DMS53 treated with DMSO at 0.1 percent for 48 hours (cell line): Measurements from ENCODE around the gene LRP1B.
A peak's percentile ranks its signal among the peaks of the same experiment; 100 is the strongest.

Source experiments
- DNase-seq: peaks from one replicate; lab custom pipeline; 2025; ENCODE audit not compliant: unreplicated experiment; lab: John Stamatoyannopoulos, UW

The LRP1B gene

DNA sequence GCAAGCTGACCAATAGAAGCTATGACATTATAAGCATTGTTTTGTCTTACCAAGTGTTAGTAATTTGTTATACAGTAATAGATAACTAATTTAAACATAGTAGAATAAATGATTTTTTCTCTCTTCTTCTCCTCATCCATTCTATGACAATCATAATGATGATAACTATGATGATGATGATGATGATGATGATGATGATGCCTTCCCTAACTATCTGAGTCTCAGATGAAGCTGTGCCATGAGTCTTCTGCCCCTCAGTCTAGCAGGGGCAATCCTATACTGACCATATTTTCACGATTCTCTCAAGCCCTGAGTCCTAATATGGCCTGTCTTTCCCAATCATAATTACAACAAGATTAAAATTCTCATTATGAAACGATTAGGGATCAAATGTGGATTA, 1369.0 kb downstream of the LRP1B start:
- no peak for DNase-seq

DNA sequence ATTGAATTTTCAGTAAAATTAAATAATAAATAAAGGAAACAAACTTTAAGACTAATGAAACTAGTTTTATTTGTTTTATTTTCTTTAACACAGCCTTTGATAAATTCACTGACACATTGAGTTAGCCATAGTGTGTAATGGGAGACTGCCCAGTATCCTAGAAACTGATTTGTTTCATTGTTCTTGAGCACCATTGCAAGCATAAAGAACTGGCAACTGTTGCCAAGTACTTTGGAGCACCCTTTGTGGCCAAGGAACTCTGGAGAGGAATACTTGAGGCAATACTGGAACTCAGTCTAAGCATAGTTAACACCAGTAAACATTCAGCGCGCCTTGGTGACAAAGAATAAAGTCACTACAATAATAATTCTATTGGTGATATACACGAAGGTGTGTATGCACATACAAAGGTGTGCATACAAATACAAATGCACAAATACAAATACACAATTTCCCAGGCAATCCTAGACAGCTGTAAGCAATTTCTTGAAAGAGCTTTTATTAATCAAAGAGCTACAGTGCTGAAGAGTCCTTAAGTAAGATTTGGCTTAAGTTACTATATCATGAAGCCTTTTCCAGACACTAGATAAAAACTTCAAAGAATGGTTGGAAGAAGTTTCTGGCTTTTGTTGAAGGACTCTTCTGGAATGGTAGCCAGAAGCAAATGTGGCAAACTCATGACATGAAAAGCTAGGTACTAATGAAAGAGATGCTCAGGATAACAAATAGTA, 1371.2 kb downstream of the LRP1B start:
- DNase-seq, result no peak

DNA sequence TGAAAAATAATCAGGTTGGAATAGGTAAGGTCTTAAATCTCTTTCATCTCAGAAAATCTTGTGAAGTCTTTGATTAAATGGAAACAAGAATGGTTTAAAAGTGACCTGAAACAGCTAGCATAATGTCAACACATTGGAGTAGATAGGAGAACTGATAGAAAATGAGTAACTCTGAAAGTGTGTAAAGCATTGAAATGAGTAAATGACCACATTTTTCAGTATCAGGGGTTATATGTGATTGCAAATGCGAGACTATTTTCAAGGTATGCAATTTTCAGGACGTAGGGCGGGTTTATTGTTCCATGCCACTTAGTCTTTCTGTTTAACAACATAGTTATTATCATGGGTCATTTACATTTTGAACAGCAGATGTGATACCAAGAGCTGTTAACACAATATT, 1383.2 kb downstream of the LRP1B start:
- no peak for DNase-seq

DNA sequence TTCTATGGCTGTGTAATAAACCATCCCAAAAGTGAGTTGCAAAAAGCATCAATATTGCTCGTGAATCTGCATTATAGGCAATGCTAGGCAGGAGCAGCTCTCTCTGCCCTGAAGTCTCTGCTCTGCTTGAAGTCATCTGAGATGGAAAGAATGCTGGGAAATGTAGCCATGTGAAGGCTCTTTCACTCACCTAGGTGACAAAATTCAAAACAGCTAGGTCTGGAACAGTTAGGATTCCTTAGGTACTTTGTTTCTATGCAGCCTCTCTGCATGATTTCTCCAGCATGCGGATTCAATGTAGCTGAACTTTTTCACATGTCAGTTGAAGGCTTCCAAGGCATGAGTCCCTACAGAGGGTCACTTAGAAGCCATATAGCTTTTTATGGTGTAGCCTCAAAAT, 1383.7 kb downstream of the LRP1B start:
- no peak for DNase-seq

DNA sequence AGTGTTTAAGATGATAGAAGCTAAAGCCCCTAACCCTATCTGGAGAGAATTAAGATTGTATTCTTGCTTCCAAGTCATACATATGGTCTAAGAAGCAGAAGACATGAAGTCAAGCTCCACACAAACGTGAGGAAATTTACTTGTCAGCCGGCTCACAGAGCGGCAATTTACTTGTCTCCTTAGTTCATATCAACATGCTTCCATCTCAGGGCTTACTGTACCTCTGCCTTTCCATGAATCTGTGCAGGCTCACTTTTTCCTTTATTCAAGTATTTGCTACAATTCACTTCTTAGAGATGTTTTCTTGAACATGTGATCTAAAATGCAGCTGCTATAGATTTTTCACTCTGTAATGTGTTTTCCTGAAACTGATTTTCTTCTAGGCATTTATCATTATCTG, 1386.4 kb downstream of the LRP1B start:
- no peak for DNase-seq

DNA sequence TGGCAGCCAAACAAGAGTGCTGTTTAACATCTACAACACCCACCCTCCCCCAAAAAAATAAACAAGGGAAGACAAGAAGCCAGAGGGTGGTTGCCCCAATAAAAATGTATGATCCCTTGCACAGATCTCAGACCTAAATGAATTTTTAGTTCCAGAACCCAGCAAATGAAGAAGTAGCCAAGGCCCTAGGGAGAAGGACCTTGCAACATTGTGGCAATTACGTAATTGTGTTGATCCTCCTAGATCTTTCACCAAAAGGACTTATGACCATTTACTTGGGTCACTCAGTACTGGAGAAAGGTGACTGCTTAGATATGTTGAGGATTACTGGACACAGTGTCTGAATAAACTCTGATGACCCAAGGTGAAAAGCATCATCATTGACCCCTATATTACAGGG, 1393.8 kb downstream of the LRP1B start:
- DNase-seq, result no peak

DNA sequence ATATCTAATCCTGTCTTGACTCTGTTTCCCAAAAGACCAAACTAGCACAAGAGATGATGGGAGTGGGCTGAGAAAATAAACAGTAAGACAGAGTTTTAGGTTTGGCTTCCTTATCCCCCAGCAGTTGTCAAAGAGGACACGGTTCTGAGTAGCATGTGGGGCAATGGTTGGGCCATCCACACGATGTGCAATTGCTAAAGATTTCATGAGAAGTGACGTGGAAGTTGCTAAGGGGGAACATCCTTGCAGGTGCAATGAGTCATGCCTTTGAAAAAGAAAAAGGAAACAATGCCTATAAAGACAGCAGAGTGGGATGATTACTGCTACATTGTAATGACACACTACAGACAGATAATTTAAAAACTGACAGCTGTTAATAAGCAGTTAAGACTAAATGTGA, 1395.8 kb downstream of the LRP1B start:
- DNase-seq, result peak; percentile 2

DNA sequence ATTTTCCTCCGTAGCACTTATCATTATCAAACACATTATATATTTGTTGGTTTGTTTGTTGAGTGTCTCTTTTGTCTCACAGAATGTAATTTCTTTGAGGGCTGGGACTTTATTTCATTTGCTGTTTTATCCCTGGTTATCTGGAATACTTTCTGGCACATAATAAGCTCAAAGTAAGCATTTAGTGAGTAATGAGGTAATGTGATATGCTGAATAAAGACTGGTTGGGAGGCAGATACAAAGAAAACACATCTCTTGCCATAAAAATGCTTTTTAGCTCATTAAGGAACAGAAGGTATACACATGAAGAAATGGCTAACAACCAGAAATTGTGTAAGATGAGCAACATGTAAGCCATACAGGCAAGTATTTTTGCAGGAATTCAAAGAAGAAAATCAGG, 1411.8 kb downstream of the LRP1B start:
- no peak for DNase-seq

DNA sequence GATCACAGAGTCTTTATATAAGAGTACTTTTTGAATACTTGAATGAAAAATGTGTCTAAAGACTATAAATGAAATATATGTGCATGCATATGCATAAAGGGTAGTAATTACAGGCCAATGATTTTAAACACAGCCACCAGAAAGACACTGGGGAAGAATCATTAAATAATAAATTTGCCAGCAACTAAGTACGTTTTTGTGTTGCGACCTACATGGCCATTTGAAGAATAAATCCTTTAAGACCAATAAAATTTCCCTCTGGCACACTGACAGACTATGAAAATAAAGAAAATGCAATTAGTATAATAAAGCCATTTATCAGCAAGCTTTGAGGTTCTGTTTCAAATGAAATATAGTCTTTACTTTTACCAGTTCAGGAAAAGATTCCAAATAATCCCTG, 1413.3 kb downstream of the LRP1B start:
- DNase-seq, result no peak

DNA sequence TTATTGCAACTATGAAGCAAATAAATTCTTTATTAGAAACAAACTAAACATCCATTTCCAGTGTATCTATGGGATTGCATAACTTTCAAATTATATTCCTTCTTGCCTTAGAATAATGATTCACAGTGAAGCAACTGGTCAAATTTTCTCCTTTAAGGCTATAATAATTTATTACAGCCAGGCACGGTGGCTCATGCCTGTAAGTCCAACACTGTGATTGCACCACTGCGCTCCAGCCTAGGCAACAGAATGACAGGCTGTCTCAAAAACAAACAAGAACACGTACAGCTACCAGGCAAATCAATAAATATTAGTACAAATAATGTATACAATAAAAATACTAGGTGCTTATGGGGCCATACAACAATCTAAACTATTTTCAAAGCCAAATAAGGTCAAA, 1416.2 kb downstream of the LRP1B start:
- no peak for DNase-seq

DNA sequence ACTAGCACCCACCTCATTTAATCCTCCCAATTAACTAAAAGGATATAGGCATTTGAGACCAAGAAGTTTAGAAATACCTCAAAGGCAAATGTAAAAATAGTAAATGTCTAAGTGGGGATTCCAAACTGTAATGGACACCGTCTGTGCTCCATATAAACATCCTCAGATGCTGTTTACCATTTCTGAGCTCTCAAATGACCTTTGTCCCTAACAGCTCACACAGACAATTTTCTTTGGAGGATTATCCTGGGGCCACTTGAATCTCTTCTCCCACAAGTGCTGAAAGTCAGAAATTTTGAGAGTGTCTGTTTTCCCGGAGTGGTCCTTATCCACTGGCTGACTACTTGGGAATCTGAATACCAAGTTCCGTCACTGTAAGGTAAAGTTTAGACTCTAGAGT, 1418.9 kb downstream of the LRP1B start:
- no peak for DNase-seq

DNA sequence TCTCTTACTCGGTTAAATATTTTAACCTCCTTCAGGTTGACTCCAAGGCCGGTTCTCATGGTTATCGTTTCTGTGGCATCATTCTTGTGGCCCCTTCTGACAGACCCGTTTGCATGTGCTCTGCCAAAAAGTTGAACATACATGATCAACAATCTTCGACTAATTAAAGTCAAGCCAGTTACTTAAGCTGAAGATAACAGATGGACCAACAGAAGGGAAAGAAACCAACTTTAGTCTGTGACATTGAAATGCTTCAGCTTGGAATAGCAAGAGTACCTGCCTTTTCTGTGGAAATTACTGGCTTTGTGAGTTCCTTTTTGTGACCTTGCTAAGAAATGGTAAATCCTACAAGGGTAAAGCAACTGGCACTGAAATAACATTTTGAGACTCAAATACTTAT, 1429.1 kb downstream of the LRP1B start:
- no peak for DNase-seq

DNA sequence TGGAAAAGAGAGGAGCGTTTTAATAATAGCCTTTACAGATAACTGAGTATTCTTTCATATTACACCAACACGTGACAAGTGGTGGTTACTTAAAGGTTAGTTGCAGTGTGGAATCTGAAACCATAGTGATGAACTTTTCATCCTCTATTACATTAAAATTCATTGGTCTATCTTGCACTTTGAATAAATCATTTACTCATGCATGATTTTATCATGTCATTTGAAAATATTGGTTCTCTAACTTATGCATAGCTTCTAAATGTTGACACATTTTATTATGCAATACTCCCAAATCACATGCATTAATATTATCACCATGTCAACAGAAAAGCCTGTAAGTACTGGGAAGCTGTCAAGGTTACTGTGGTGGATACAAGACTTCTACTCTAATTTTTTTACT, 1432.2 kb downstream of the LRP1B start:
- DNase-seq, result no peak

DNA sequence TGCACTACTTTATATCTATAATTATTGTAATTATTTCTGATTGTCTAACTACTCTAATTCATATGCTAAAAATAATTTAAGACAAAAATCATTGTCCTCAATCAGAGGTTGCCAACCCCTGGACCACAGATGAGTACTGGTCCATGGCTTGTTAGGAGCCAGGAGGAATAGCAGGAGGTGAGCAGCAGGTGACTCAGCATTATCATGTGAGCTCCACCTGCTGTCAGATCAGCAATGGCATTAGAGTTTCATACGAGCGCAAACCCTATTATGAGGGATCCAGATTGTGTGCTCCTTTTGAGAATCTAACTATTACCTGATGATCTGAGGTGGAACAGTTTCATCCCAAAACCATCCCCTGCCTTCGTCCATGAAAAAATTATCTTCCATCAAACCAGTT, 1434.4 kb downstream of the LRP1B start:
- DNase-seq, result peak; percentile 4

DNA sequence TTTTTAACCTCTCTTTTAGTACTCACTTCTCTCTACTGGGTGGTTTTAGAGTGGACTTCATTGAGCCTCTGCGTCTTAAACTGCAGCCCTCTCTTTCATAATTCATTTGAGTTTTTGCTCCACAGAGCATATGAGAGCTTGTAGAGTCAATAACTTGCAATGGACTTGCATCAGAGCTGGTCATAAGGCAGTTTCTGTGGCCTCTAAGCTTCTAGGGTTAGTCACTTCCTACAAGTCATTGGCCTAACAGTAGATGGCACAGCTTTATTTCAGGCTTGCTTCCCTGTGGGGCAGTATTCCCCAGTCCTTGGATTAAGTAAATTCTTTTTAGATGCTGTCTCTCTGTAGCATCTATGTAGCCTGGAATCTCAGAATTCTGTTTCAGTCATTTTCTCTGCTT, 1435.7 kb downstream of the LRP1B start:
- peak; percentile 33 for DNase-seq

DNA sequence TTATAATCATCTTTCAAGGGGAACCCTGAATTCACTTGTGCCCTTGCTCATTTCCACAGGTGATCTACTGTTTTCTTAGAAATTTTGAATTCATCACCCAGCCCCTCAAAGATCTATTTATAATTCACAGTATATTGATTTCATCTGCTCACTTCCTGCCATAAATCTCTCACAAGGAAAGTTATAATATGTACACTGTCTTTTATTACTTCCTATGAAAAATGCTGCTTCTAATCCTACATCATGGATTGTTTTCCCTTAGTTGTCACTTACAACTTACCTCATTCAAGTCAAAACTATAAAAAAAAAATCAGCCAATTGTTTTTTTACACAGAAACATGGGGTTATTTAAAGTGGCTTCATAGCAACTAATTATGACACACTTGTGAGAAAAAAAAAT, 1443.0 kb downstream of the LRP1B start:
- no peak for DNase-seq

DNA sequence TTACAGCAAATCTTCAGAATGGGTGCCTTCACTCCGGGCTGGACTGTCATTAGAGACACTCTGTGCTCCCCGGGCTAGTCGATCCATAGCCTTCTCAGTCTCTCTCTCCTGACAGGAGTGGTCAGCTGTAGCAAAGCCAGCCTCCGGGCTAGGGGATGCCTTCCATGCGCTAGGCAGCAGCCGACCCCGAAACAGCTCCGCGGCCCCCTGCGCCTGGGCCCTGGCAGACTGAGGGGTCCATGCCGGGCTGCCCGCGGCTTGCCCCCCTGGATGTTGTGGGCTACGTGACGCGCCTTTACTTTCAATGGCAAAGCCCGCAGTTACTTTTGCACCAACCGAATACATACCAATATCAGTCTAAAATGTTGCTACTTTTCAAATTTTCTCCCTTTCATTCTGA, 1447.2 kb downstream of the LRP1B start:
- DNase-seq, result no peak

DNA sequence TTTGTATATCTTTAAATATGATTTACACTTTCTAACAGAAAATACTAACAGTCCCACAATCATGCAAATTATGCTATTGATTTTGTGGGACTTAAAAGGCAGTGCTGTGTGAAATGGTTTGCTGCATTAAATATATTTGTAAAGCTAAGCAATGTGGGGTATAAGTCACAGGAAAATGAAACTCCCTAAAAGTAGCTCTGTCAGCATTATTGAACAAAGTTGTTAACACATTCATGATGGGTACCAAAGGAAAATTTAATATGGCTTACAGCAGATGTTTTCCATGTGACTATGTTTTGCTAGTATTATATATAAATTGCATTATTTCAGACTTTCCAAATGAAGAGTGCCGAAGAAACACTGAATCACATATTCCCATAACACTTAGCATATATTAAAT, 1450.0 kb downstream of the LRP1B start:
- DNase-seq, result no peak

DNA sequence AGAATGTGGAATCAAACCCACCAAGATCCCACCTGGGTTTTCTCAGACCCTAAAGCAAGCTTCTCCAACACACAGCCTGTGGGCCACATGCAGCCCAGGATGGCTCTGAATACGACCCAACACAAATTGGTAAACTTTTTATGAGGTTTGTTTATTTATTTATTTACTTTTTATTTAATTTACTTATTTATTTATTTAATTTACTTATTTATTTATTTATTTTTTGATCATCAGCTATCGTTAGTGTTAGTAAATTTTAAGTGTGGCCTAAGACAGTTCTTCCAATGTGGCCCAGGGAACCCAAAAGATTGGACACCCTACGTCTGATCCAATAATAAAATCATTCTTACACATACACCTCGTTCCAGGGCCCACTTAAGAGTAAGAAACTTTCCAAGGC, 1451.1 kb downstream of the LRP1B start:
- no peak for DNase-seq

DNA sequence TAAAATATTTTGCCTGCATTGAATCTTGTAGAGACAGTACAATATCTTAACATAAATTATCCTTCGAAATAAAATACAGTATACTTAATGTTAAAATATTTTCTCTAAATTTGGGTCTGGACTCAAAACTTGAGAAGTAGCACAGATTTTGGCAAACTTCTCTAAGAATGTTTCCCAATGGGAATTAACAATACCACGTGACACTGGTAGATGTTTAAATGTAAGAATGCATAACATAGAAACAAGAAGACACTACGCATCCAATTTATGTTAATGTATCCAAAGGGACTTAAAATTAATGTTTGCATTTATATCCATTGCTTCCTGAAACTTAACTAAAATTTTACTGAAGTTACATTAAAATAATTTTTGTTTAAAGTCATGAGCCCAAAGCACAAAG, 1460.9 kb downstream of the LRP1B start:
- no peak for DNase-seq

DNA sequence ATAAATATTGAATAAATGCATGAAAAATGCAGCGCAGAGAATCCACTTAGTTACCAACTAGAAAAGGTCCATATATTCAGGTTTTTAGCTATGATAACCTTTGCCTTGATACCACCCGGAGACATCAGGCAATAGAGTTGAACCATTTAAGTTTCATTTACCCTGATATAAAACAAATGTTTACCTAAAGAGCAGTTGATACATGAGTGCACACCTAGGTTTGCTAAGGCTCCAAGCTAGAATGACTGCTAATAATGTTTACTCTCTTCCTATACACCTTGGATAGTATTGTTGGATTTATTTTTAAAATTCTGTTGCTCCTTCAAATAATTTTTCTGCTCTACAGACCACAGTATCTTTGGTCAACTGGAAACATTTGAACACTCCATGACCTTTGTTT, 1463.6 kb downstream of the LRP1B start:
- no peak for DNase-seq

DNA sequence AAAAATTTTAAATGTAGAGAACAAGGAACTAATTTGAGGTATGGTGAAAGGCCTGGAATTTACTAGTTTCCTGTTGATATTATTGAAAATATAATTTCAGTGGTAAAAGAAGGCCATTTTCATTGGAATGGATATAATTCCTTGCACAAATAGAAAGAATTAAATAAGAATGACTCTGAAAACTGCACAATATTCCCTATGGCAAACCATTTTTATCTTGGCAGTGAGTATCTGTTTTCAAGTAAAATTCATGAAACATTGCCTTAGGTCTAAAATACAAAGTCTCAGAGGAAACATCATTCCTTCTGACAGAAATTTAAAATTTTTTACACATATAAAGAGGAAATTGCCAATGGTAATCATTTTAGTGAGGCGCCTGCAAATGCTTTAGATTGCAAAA, 1468.3 kb downstream of the LRP1B start:
- no peak for DNase-seq
